OCI-LY1 (cell line): ENCODE results near the gene PTPRS.

Experiments
- H2AFZ ChIP-seq: fragments of 200-600 bp; sonication (generic), shearing (Covaris generic); 2 replicates; pipeline ENCODE4 v1.6.0; 2014; ENCODE audit warnings: antibody characterized with exemption, mild to moderate bottlenecking, low read length
- H3F3A ChIP-seq: fragments of 200-600 bp; sonication (generic), shearing (Covaris generic); 2 replicates; pipeline ENCODE4 v1.6.0; 2014; ENCODE audit warnings: mild to moderate bottlenecking, antibody characterized with exemption, low read length, moderate library complexity; ENCODE audit not compliant: insufficient read depth
- H3K27ac ChIP-seq: fragments of 200-600 bp; sonication (generic); 2 replicates; pipeline ENCODE4 v1.5.1; 2014; ENCODE audit warnings: low read length, mixed run types, mild to moderate bottlenecking, low read depth; ENCODE audit not compliant: poor library complexity, severe bottlenecking
- H3K27me3 ChIP-seq: fragments of 200-600 bp; sonication (generic); 2 replicates; pipeline ENCODE4 v1.6.0; 2014; ENCODE audit warnings: antibody characterized with exemption, mild to moderate bottlenecking, low read length, moderate library complexity; ENCODE audit not compliant: insufficient read depth
- H3K36me3 ChIP-seq: fragments of 200-600 bp; sonication (generic); 2 replicates; pipeline ENCODE4 v1.6.1; 2014; ENCODE audit warnings: mild to moderate bottlenecking, antibody characterized with exemption, low read length, moderate library complexity, mixed read lengths; ENCODE audit not compliant: insufficient read depth
- H3K4me1 ChIP-seq: fragments of 200-600 bp; sonication (generic); 2 replicates; pipeline ENCODE4 v1.5.1; 2014; ENCODE audit warnings: mild to moderate bottlenecking, low read length, moderate library complexity; ENCODE audit not compliant: insufficient read depth, severe bottlenecking
- H3K4me2 ChIP-seq: fragments of 200-600 bp; sonication (generic), shearing (Covaris generic); 2 replicates; pipeline ENCODE4 v1.6.1; 2014; ENCODE audit warnings: low read length
- H3K4me3 ChIP-seq: fragments of 200-600 bp; sonication (generic); 2 replicates; pipeline ENCODE4 v1.5.1; 2014; ENCODE audit warnings: low read length, low read depth, mild to moderate bottlenecking, mixed read lengths; ENCODE audit not compliant: poor library complexity, severe bottlenecking
- H3K79me2 ChIP-seq: fragments of 200-600 bp; shearing (Covaris generic); 2 replicates; pipeline ENCODE4 v1.6.1; 2016; ENCODE audit warnings: mixed run types, low read length, mixed read lengths; ENCODE audit not compliant: insufficient read depth
- H3K9ac ChIP-seq: fragments of 200-600 bp; sonication (generic), shearing (Covaris generic); 2 replicates; pipeline ENCODE4 v1.6.1; 2014; ENCODE audit warnings: mild to moderate bottlenecking, low read length, mixed read lengths
- H3K9me2 ChIP-seq: fragments of 200-600 bp; sonication (generic), shearing (Covaris generic); 2 replicates; pipeline ENCODE4 v1.6.1; 2014; ENCODE audit warnings: low read depth, mild to moderate bottlenecking, low read length, mixed read lengths
- H3K9me3 ChIP-seq: fragments of 200-600 bp; shearing (Covaris generic); 2 replicates; pipeline ENCODE4 v1.6.1; 2014; ENCODE audit warnings: low read length, mixed read lengths
- H4K20me1 ChIP-seq: fragments of 200-600 bp; sonication (generic), shearing (Covaris generic); 2 replicates; pipeline ENCODE4 v1.6.0; 2016; ENCODE audit warnings: mild to moderate bottlenecking, low read length; ENCODE audit not compliant: insufficient read depth
- CTCF ChIP-seq: fragments of 200-600 bp; sonication (generic), shearing (Covaris generic); IDR thresholded peaks from 2 replicates; pipeline ENCODE4 v1.5.1; 2017; ENCODE audit warnings: mild to moderate bottlenecking, antibody characterized with exemption, low read length, moderate library complexity, mixed read lengths
- EZH2 ChIP-seq: fragments of 200-600 bp; sonication (generic), shearing (Covaris generic); IDR thresholded peaks from 2 replicates; pipeline ENCODE4 v1.8.0; 2017; ENCODE audit warnings: borderline replicate concordance, mixed run types, mild to moderate bottlenecking, antibody characterized with exemption, low read length, moderate library complexity, mixed read lengths

PTPRS gene

GRCh38 chr19:5357584-5357983 is 17.0 kb upstream of the PTPRS start:
- Histone ChIP-seq H3K9ac (no peak overlapping the region), H3K79me2 (no peaks in the 10 kb centered on the region), H3K36me3 (no peaks in the 10 kb centered on the region), H3K4me2 (no peak overlapping the region), H3K4me1 (no peaks in the 10 kb centered on the region), H4K20me1 (no peaks in the 10 kb centered on the region), H3K27ac (no peak overlapping the region), H2AFZ (no peak overlapping the region), H3K4me3 (no peak overlapping the region), H3K9me2 (no peaks in the 10 kb centered on the region), H3F3A (no peaks in the 10 kb centered on the region), H3K9me3 (no peaks in the 10 kb centered on the region), H3K27me3 (no peaks in the 10 kb centered on the region)
- no peak for TF ChIP-seq EZH2
- TF ChIP-seq CTCF, result no peak

- Histone ChIP-seq H3K4me2 (no peak overlapping the region), H3K9me2 (no peaks in the 10 kb centered on the region), H3K9me3 (no peaks in the 10 kb centered on the region), H3K27ac (no peak overlapping the region), H2AFZ (no peak overlapping the region), H3K9ac (no peak overlapping the region), H3K27me3 (no peaks in the 10 kb centered on the region), H3F3A (no peaks in the 10 kb centered on the region), H4K20me1 (no peaks in the 10 kb centered on the region), H3K4me1 (no peaks in the 10 kb centered on the region), H3K36me3 (no peaks in the 10 kb centered on the region), H3K4me3 (no peak overlapping the region), H3K79me2 (no peaks in the 10 kb centered on the region)
- no peak for TF ChIP-seq EZH2
Observed at GRCh38 chr19:5356918-5357317, 16.3 kb upstream of the PTPRS start.

GRCh38 chr19:5356428-5356827 is 15.8 kb upstream of the PTPRS start:
- no peak overlapping the region for H2AFZ ChIP-seq
- TF ChIP-seq EZH2, result no peak
- TF ChIP-seq CTCF, result no peak
- H3K4me1 ChIP-seq, result no peaks in the 10 kb centered on the region
- H3F3A ChIP-seq, result no peaks in the 10 kb centered on the region
- no peak overlapping the region for H3K4me3 ChIP-seq
- H3K27ac ChIP-seq, result no peak overlapping the region
- no peaks in the 10 kb centered on the region for H3K36me3 ChIP-seq
- no peaks in the 10 kb centered on the region for H3K9me3 ChIP-seq
- H3K79me2 ChIP-seq, result no peaks in the 10 kb centered on the region
- no peaks in the 10 kb centered on the region for H4K20me1 ChIP-seq
- no peak overlapping the region for H3K9ac ChIP-seq
- H3K4me2 ChIP-seq, result no peak overlapping the region
- H3K27me3 ChIP-seq, result no peaks in the 10 kb centered on the region
- no peaks in the 10 kb centered on the region for H3K9me2 ChIP-seq

GRCh38 chr19:5355693-5356092 is 15.1 kb upstream of the PTPRS start:
- Histone ChIP-seq H3K4me3 (no peak overlapping the region), H2AFZ (no peak overlapping the region), H3F3A (no peaks in the 10 kb centered on the region), H3K4me2 (no peak overlapping the region), H3K36me3 (no peaks in the 10 kb centered on the region), H3K4me1 (no peaks in the 10 kb centered on the region), H4K20me1 (no peaks in the 10 kb centered on the region), H3K9me3 (no peaks in the 10 kb centered on the region), H3K27ac (no peak overlapping the region), H3K9ac (no peak overlapping the region), H3K79me2 (no peaks in the 10 kb centered on the region), H3K9me2 (no peaks in the 10 kb centered on the region), H3K27me3 (no peaks in the 10 kb centered on the region)
- TF ChIP-seq EZH2, result no peak
- no peak for TF ChIP-seq CTCF
